Activated B cell treated with CpG ODN at 0.5 μM for 24 hours (primary cell): ENCODE measurements around the gene NGEF. TPM values are rescaled to one million over a fixed set of nuclear protein-coding genes. Genes with fewer than 3 reads are reported as not detected.

Experiments
- ATAC-seq: fragments of 200-7000 bp; cut with Tn5 transposase; one replicate; pipeline ENCODE4 v1.10.0; 2021; ENCODE audit warnings: low read depth, mild to moderate bottlenecking, moderate library complexity
- CTCF ChIA-PET: fragments of 350-600 bp; sonication (Branson Sonifier 250); formaldehyde crosslinking; loops from one replicate; lab custom pipeline; 2021; ENCODE audit warnings: antibody characterized with exemption; lab: Charles Lee
- POLR2A ChIA-PET: fragments of 350-600 bp; sonication (Branson Sonifier 250); formaldehyde crosslinking; loops from one replicate; lab custom pipeline; 2021; ENCODE audit warnings: antibody characterized with exemption; lab: Charles Lee
- DNase-seq: peaks from one replicate; pipeline ENCODE4 v3.0.0; 2022
- H3K27ac Mint-ChIP-seq: one replicate; pipeline ENCODE4 v1.8.0; 2020; ENCODE audit warnings: mixed read lengths
- H3K27me3 Mint-ChIP-seq: one replicate; pipeline ENCODE4 v1.8.0; 2021; ENCODE audit warnings: mixed read lengths
- H3K36me3 Mint-ChIP-seq: one replicate; pipeline ENCODE4 v1.8.0; 2021; ENCODE audit warnings: low read depth, mixed read lengths
- H3K4me1 Mint-ChIP-seq: one replicate; pipeline ENCODE4 v1.8.0; 2021; ENCODE audit warnings: mixed read lengths
- H3K4me3 Mint-ChIP-seq: one replicate; pipeline ENCODE4 v1.8.0; 2020; ENCODE audit warnings: mild to moderate bottlenecking, mixed read lengths
- H3K9me3 Mint-ChIP-seq: one replicate; pipeline ENCODE4 v1.8.0; 2020; ENCODE audit warnings: mixed read lengths
- CTCF ChIP-seq: fragments of 200-600 bp; IDR thresholded peaks from one replicate; pipeline ENCODE4 v1.8.0; 2022; ENCODE audit warnings: antibody characterized with exemption, mild to moderate bottlenecking
- intact Hi-C: fragments of 100-400 bp; cut with micrococcal nuclease; formaldehyde crosslinking; loops from one replicate; pipeline ENCODE4 v1.15.1; 2024
- total RNA-seq: library from RNA; stranded (reverse); gene quantifications from 2 replicates; pipeline ENCODE4 v1.2.3, GENCODE V29; 2022

The NGEF gene
- total RNA-seq, 1 donor from 2014 or later = not detected

- ChIA-PET POLR2A (no interaction called here), CTCF (no interaction called here)
- H3K36me3 Mint-ChIP-seq = no peaks in the 10 kb centered on the region
- peaks cover 14% of the 10 kb centered on the region for H3K27me3 Mint-ChIP-seq
- peaks cover 12% of the 10 kb centered on the region for H3K4me1 Mint-ChIP-seq
- no peak for TF ChIP-seq CTCF
- intact Hi-C loops = no loop called here
- no peak for ATAC-seq
- H3K4me3 Mint-ChIP-seq = no peak overlapping the region
- H3K9me3 Mint-ChIP-seq = no peaks in the 10 kb centered on the region
- no peak overlapping the region for H3K27ac Mint-ChIP-seq
- DNase-seq = no peak
Measured at GRCh38 chr2:232878855-232879617, 134.0 kb downstream of the NGEF start.

- Mint-ChIP-seq H3K27ac (no peak overlapping the region), H3K36me3 (no peaks in the 10 kb centered on the region), H3K4me3 (no peak overlapping the region), H3K27me3 (peaks cover 14% of the 10 kb centered on the region), H3K9me3 (no peaks in the 10 kb centered on the region), H3K4me1 (peaks cover 12% of the 10 kb centered on the region)
- no peak for DNase-seq
- CTCF ChIA-PET = no interaction called here
- POLR2A ChIA-PET = no interaction called here
- no peak for ATAC-seq
- no peak for TF ChIP-seq CTCF
- intact Hi-C loops = no loop called here
Measured at GRCh38 chr2:232877940-232878511, 135.0 kb downstream of the NGEF start.

GRCh38 chr2:232876978-232877441, 136.0 kb downstream of the NGEF start:
- H3K4me1 Mint-ChIP-seq = peaks cover 12% of the 10 kb centered on the region
- ATAC-seq (no peak), DNase-seq (no peak)
- intact Hi-C loops = no loop called here
- ChIA-PET CTCF (no interaction called here), POLR2A (interaction anchor here (0.6 kb wide), 1 partner anchor 253 kb away, joined by 5 read pairs; no protein-coding TSS in a partner anchor)
- peak overlapping the region; percentile 64 for H3K4me3 Mint-ChIP-seq
- no peak for TF ChIP-seq CTCF
- H3K36me3 Mint-ChIP-seq = no peaks in the 10 kb centered on the region
- no peaks in the 10 kb centered on the region for H3K9me3 Mint-ChIP-seq
- H3K27ac Mint-ChIP-seq = no peak overlapping the region
- H3K27me3 Mint-ChIP-seq = peaks cover 14% of the 10 kb centered on the region

GRCh38 chr2:232876161-232876977, 136.7 kb downstream of the NGEF start:
- ChIA-PET POLR2A (interaction anchor here (0.6 kb wide), 1 partner anchor 253 kb away, joined by 5 read pairs; no protein-coding TSS in a partner anchor), CTCF (no interaction called here)
- intact Hi-C loops = no loop called here
- H3K27me3 Mint-ChIP-seq = peaks cover 14% of the 10 kb centered on the region
- H3K4me3 Mint-ChIP-seq = peak overlapping the region; percentile 59
- H3K4me1 Mint-ChIP-seq = peaks cover 12% of the 10 kb centered on the region
- TF ChIP-seq CTCF = no peak
- no peaks in the 10 kb centered on the region for H3K36me3 Mint-ChIP-seq
- DNase-seq (peak; percentile 37), ATAC-seq (peak; percentile 63)
- H3K27ac Mint-ChIP-seq = no peak overlapping the region
- no peaks in the 10 kb centered on the region for H3K9me3 Mint-ChIP-seq
